NCI-H2107 (cell line): Measurements from ENCODE around the gene RBPJ.

Experiments used
- DNase-seq: peaks from one replicate; lab custom pipeline; 2025; lab: John Stamatoyannopoulos, UW

Gene RBPJ

DNA sequence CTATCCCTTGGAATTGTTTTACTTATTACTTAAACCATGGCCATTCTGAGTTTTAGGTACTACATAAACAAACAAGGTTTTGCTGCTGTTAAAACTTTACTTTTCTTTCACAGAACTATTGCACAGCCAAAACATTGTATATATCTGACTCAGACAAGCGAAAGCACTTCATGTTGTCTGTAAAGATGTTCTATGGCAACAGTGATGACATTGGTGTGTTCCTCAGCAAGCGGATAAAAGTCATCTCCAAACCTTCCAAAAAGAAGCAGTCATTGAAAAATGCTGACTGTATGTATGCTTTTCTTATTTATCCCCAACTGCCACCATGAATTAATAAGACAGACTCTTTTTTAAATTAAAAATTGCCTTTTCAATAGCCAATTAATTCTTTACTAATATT, 99.6 kb downstream of the RBPJ start:
- no peak for DNase-seq

DNA sequence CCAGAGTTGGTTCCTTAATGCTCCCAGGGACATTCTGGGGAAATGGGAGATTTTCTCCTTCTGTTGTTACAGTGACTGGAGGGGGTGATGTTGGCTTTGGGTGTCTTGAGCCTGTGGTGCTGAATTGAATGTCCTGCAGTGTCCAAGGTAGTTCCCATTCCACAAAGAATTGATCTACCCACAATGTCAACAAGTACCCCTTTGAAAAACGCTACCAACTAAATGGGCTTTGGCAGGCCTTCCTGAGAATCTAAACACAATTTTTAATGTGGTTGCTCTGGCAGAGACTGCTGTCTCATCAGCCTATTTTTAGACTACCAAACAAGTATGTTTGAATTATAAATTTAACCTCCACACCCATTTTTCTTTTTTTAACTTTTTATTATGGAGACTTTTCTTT, 100.1 kb downstream of the RBPJ start:
- no peak for DNase-seq

DNA sequence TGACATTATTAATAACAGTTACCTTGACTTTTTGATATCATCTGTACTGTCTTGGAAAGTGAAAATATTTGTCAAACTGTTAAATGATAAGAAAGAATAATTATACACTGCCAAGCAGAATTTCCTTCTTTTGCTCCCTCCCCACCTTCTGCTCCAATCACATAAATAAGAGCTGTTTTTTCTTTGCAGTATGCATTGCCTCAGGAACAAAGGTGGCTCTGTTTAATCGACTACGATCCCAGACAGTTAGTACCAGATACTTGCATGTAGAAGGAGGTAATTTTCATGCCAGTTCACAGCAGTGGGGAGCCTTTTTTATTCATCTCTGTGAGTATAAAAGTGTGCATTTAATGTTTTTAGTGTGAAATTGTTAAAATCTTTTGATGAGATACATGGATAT, 103.3 kb downstream of the RBPJ start:
- DNase-seq, result no peak

DNA sequence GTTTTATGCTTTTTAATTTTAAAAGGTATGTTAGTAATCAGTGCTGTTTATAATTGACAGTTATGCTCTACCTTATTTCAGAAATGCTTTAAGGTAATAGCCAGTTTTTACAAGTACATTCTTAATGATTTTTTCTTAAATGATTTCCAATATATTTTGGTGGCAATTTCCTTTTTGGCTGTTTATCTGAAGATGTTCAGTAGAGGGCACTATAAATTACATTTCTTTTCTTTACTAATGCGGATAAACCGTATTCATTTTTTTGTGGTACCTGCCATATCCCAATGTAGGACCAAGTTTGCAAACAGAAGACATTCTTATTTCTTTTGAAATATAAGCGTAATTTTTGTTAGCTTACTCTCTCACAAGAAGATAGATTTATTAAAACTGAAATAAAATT, 104.0 kb downstream of the RBPJ start:
- no peak for DNase-seq

DNA sequence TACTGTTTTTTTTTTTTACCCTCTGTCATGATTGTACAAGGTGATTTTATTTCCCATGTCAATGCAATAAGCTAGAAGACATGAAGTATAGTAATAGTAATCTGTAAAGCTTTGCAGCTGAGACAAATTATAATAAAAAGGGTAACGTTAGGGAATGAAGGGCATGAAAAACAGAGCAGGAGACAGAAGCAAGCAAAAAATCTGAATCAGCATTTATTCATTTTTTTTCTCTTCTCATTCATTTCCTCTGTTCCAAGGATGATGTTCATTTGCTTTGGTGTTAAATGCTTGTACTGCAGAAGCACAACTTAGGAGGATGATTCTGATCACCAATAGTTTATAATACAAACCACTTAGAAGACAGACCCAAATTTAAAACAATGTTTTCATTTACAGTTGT, 105.1 kb downstream of the RBPJ start:
- no peak for DNase-seq

DNA sequence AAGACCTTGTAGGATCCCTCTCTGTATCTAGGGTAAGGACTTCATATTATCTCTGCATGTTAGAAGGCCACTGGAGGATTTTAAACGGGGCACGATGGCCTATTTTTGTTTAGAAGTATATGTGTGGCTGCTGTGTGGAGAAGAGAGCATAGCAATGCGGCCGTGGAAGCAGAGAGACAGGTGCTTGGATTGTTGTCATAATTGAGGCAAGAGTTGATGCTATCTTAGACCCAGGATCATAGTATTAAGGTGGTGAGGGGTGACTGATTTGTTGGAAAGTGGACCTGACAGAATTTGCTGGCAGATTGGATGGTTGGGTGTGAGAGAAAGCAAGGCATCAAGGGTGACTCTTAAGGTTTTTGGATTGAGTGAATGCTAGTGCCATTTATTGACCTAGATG, 106.1 kb downstream of the RBPJ start:
- no peak for DNase-seq

DNA sequence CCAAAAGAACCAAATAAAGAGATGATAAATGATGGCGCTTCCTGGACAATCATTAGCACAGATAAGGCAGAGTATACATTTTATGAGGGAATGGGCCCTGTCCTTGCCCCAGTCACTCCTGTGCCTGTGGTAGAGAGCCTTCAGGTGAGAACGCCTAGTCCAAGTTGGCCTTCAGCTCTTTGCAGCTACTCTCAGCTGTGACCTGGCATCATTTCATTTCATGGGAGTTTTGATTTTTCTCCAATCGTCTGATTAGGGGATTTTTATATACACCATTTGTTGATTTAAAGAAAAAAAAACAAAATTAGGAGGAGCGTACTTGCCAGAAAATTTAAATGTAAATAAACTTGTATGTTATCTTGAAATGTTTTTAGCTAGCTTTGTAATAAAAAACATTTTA, 109.1 kb downstream of the RBPJ start:
- no peak for DNase-seq

DNA sequence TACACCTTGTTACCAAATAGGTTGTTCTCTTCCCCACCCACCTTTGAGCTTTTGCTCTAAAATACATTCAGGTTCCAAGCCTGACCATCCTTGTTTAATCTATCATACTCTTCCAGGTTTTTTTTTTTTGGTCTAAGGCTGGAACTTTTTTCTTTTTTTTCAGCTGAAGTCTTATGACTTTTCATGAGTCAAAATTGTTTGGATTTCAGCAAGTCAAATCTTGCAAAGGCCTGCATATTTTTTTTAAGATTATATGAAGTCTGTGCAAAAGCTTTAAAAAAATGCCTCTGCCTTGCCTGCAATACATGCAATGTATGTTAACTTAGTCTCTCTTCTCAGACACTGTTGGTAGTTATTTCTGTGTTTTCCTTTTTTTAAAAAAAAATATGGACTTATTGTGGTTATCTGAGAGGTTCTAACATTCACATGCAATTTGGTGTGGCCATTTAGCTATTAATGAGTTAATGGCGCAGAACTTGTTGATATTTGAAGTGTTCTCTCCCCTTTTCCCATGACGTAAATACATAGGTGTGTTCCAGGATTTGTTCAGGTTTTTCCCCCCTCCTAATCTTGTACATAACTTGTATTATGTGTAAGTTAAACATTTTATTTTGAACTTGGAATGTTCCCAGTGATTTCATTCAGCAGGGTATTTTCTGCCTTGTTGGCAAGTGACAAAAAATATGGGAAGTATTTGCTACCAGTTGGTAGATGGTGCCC, 110.8 kb downstream of the RBPJ start:
- no peak for DNase-seq

DNA sequence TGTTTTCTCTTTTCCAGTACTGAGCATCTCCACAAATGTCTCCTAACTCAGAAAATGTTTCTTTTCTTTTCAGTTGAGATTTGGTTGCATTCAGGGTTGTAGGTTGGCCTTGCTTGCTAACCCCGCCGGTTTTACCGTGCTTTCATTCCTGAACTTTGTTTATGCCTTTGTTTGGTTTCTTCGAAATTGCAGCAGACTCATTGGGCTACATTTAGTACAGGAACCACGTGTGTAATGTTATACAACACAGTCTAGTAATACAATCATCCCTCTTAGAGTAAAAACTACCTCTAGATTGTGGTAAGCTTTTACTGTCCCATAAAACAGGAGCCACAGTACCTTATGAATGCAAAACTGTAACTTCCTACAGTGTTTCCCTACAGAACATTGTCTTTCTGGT, 111.6 kb downstream of the RBPJ start:
- no peak for DNase-seq

DNA sequence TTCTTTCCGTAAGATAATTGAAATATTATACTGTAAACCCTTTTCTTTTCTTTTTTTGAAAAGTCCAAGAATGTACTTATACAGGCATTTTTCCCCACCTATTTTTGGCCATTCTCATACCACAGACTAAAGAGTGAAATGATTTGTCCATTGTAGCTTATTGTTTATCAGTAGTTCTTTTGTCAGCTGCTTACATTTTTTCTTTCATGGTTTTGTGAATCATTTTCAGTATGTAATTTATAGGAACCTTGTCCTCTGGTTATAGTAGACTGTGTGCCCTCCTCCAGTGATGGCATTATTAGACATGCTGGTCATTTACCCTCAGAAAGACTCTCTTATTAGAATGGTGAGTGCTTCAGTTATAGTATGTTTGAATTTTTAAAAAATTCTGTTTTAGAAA, 112.7 kb downstream of the RBPJ start:
- DNase-seq, result no peak

DNA sequence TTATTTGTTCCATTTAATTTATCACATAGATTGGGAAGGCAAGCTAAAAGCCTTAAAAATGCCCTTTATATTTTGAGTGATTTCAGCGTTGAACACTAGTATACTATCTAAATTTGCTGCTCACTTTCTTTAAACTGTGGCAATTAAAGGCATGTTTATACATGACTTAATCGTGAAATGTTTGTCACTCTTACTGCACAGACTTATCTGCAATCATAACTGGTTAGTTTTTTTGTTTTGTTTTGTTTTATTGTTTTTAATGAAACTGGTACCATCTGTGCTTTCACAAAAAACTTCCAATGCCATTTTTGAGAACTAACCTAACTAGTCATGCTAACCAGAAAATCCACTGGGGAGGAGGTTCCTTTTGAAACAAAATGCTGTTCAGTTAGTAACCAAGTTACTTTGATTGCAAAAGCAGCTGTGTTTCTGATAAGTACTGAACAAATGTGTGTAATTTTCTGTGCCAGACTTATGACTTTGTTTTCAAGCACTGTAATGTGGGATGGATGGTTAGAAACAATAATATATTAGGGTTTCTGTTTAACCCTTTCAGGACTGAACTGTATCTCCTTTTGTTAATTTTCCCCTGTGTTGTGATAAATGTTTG, 113.3 kb downstream of the RBPJ start:
- no peak for DNase-seq

DNA sequence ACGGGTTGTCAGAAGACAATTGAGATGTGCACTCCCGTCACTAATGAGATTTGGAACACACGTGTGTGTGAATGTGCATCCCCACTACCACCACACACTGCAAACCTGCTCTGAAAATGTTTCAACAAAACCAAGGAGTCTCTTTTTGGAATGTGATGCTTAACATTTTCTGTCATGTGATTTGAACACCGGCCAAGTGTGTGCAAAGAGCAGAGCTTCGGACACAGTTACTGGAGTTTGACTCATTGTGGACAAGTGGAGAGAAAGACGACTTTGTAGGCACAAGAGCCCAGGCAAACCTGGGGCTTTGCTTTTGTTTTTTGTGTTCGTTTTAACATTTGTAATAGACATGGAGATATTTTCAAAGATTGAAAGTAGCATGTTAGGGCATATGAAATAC, 120.3 kb downstream of the RBPJ start:
- no peak for DNase-seq

DNA sequence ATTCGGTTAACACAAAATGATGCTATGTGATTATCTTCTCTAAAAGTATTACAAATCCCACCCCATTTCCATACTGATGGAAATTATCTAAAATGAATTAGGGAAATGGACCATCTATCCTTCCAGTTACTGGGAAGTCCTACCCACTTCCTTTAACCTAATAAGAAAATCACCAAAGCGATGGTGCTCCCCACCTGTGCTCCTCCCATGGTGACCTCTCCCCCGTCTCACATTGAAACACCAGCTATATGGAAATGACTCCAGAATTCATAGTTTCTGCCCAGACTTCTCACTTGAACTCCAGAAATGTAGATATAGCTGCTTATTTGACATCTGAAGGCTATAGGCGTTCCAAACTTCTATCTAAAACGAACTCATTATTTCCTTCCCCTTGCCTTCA, 121.0 kb downstream of the RBPJ start:
- DNase-seq, result no peak

DNA sequence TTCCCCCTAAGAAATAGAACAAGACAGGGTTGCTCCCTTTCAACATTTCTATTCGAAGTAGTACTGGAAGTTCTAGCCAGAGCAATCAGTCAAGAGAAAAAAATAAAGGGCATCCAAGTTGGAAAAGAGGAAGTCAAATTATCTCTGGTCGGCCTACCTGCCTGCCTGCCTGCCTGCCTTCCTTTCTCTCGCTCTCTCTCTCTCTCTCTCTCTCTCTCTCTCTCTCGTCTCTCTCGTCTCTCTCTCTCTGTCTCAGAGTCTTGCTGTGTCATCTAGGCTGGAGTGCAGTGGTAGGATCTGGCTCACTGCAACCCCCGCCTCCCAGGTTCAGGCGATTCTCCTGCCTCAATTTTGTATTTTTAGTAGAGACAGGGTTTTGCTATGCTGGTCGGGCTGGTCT, 126.6 kb downstream of the RBPJ start:
- no peak for DNase-seq

DNA sequence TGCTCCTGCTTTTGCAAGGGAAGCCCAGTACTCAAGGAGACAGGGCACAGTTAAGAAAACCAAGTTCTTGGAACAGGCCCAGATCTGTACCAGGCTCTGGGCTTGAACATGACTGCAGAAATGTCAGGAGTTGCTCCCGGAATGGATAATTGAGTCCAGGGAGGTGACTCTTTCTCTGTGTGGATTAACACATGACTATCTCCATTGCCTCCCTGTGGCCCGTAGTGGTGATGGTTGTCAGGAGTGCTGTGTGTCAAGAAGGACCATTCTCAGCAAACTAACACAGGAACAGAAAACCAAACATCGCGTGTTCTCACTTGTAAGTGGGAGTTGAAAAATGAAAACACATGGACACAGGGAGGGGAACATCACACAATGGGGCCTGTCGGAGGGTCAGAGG, 129.6 kb downstream of the RBPJ start:
- DNase-seq, result no peak

DNA sequence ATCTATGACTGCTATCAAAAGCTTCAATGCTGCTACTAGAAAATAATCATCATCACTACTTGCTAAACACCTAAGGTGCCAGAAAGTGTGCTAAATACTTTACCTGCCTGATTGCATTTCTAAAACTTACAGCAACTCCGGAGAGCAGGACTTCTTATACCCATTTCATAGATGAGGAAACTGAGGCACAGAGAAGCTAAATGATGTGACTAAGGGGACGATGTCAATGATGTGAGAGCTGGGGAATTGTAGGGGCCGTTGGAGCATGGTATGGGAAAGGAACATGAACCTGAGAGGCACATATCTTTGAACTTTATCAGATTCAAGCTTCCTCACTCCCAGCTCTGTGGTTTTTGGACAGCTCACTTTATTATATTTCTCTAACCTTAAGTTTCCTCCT, 130.8 kb downstream of the RBPJ start:
- DNase-seq, result no peak

DNA sequence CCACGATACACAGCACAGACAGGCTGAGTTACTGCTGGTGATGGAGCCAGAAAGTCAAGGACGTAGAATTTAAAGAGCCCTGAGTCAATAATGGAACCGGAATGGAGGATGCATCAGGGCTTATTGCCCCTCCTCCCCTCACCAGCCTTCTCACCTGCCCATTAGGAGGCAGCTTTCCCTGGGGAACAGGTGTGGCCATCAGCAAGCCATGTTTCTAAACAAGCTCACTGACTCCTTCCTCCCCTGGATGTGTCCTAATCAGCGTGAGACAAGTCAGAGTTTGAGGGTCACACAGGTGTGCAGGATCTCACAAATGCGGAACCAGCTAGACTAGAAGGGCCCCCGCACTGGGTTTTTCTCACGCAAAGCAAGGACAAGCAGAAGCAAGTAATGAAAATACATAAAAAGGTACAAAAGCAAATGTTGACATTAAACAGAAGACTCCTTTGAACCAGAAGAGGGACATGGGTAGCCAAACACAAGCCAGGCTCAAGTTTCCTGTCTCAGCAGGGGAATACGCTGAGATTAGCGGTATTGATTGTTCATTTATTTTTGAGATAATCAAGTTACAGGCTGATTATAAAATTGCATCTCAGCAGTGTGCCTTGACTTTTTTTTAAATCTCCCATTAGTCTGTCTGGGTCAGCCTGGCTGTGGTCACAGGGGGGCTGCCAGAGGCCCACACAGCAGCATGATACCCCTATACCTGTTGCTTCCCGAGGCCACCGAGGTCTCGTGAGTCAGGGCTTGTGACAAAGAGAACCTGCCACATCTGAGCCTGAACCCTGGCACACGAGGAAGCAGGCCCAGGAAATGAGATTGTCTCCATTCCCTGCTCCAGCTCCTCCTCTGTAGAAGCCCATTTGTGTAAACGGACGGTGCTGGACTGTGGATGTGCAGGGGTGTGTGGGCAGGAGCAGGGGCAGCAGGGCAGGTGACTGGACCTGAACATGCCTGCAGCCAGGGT, 132.0 kb downstream of the RBPJ start:
- DNase-seq, result peak; percentile 29

DNA sequence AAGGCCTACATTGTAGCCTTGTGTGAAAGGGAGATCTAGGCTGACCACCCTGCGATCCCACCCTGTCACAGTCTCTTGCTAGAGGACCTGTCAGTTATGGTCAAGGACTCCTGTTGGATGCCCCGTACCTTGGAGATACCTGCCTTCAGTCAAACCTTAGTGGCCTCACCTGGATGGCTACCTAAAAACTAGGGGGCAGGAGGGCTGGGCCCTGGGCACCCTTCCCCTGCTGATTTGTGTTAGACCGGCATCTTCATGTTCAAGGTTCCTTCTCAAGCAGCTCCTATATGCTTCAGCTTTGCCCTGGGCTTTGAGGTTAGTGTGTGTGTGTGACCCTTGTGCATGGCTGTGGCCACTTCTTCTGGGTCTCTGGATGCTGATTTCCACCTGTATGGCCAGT, 134.1 kb downstream of the RBPJ start:
- DNase-seq, result no peak

DNA sequence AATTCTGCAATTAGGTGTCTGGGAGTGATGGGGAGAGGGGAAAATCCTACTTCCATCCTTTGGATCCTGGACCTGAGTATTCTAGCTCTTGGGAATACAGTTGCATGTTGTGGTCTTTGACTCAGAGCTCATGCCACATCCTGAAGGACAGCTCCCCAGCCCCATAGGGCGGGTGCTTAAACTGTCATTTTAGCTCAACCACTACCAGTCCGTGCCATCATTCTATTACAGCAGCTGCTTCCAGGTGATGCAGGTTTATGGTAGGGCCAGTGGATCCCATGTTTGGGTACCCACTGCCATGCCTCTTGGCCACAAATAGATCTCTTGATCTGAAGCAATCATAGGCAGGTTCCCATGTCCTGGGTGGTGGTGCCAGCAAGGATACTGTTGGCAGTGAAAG, 134.8 kb downstream of the RBPJ start:
- no peak for DNase-seq

DNA sequence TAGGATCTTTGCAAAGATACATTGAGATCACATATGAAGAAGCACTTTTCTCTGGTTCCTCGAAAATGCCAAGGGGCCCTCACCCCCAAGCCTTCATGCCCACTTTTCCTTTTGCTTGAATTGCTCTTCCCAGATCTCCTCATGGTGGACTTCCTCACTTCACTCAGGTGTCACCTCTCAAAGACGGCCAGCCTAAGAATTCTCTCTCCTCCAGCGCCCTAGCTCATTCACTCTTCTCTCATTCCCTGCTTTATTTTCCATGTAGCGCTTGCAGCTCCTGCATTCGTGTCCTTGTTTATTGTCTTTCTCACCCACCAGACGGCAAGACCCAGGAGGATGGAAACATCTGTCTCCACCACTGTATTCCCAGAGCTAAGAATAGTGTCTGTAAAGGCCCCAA, 136.6 kb downstream of the RBPJ start:
- DNase-seq, result no peak

DNA sequence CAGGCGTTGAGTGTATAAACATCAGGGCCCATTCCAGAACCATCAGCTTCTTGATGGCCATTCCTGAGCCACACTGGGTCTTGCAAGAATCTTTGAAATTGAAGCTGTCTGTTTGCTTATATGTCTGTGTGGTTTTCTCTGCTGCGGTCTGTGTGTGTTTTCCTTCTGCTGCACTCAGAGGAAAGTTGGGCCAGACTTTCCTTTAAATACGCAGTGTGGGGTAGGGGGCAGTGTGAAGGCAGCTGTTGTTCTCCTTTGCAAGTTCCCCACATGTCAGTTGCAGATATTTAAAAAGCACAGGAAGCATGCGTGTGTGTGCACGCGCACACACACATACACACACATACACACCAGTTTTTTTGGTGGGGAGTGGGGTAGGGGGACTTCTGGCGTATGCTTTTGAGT, 137.3 kb downstream of the RBPJ start:
- DNase-seq, result no peak

DNA sequence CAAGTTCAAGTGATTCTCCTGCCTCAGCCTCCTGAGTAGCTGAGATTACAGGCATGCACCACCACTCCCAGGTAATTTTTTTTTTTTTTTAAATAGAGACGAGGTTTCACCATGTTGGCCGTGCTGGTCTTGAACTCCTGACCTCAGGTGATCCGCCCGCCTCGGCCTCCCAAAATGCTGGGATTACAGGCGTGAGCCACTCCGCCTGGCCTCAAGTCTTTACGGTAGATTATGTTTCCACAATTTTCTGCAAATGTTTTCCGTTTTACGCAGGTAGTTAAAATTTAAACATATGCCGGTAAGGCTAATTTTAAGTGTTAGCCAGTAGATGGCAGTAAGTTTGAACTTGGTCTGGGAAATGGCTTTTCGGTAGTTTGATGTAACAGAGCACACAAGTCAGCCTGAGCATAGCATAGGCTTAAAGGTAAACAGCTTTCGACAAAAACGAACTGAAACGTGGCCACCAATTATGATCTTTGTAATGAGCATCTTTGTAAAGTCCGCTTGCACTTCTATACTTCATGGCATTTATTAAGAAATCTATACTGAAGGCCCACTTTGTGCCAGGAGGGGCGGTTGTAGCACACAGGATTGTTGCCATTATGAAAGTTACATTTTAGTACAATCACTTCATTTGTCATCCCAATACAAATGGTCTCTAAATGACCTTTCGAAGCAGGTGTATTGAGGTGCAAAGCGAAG, 138.4 kb downstream of the RBPJ start:
- DNase-seq, result no peak
